Vagina (tissue), 2 donors: ENCODE results near the gene CRYGC. TPM values are rescaled to one million over a fixed set of nuclear protein-coding genes. Genes with fewer than 3 reads are reported as not detected.

Experiments used
- DNase-seq, 2 donors: peaks; one replicate each; pipeline ENCODE4 v3.0.0-alpha.2; 2017; ENCODE audit errors: extremely low spot score in 2 of 2
- H3K27ac ChIP-seq: fragments of 200-600 bp; sonication (generic); one replicate; pipeline ENCODE4 v1.5.1; 2019
- H3K27me3 ChIP-seq: fragments of 200-600 bp; sonication (generic); one replicate; pipeline ENCODE4 v1.5.1; 2019
- H3K36me3 ChIP-seq, 2 donors: fragments of 200-600 bp; sonication (generic); one replicate each; pipeline ENCODE4 v1.5.1; 2017 to 2019
- H3K4me1 ChIP-seq: fragments of 200-600 bp; sonication (generic); one replicate; pipeline ENCODE4 v1.5.1; 2019
- H3K4me3 ChIP-seq, 2 donors: fragments of 200-600 bp; sonication (generic); 1 replicate in 1 of 2; 2 replicates in 1 of 2; pipeline ENCODE4 v1.5.1; 2016 to 2019
- H3K9me3 ChIP-seq: fragments of 200-600 bp; sonication (generic); one replicate; pipeline ENCODE4 v1.5.1; 2019
- POLR2A ChIP-seq, 2 donors: fragments of 450-650 bp; IDR thresholded peaks; one replicate each; pipeline ENCODE4 v1.6.1; 2017; ENCODE audit warnings: antibody characterized with exemption in 2 of 2, mild to moderate bottlenecking in 2 of 2, moderate library complexity in 2 of 2
- POLR2AphosphoS5 ChIP-seq, 2 donors: sonication (generic); formaldehyde crosslinking; IDR thresholded peaks; one replicate each; pipeline ENCODE4 v1.9.0; 2017; ENCODE audit warnings: antibody characterized with exemption in 2 of 2, mild to moderate bottlenecking in 2 of 2, low read depth in 1 of 2; ENCODE audit not compliant: insufficient read depth in 1 of 2
- intact Hi-C: fragments of 100-400 bp; cut with DNase I; formaldehyde crosslinking; loops from one replicate; pipeline ENCODE4 v1.15.1; 2023
- total RNA-seq: library from RNA; depleted of rRNA; stranded (reverse); fragments of >200 nt; gene quantifications from one replicate; pipeline ENCODE4 v1.2.3, GENCODE V29; 2016
- TF ChIP-seq, protein P1 (sequence below), 3 experiments: fragments of 450-650 bp in 2 of 3; fragments of 200-600 bp in 1 of 3; sonication (generic) in 1 of 3; IDR thresholded peaks; one replicate each; pipeline ENCODE4 v1.5.1; 2017 to 2019; ENCODE audit warnings: antibody characterized with exemption in 3 of 3, mild to moderate bottlenecking in 2 of 3, moderate library complexity in 2 of 3

The CRYGC gene
- total RNA-seq, 1 donor from 2014 or later = not detected

DNA sequence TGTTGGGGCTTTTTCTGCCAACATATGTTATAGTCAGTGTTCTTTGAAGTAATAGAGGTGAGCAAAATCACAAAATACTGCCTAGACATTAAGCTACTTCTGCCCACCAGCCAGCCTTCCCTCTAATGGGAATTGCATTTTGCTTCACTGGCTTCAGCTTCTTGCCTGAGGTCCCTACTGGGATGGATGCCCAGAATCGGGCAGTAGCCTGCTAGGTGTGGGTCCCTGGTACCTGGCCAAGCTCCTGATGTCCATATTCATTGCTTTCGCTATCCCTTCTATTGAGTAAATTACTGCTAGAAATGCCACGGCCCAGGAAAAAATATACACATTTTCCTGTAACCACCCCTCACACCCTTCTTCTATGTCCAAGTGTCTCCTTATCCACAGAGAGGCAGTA, 32.3 kb downstream of the CRYGC start:
- intact Hi-C loops = no loop called here
- TF ChIP-seq, protein P1, sequence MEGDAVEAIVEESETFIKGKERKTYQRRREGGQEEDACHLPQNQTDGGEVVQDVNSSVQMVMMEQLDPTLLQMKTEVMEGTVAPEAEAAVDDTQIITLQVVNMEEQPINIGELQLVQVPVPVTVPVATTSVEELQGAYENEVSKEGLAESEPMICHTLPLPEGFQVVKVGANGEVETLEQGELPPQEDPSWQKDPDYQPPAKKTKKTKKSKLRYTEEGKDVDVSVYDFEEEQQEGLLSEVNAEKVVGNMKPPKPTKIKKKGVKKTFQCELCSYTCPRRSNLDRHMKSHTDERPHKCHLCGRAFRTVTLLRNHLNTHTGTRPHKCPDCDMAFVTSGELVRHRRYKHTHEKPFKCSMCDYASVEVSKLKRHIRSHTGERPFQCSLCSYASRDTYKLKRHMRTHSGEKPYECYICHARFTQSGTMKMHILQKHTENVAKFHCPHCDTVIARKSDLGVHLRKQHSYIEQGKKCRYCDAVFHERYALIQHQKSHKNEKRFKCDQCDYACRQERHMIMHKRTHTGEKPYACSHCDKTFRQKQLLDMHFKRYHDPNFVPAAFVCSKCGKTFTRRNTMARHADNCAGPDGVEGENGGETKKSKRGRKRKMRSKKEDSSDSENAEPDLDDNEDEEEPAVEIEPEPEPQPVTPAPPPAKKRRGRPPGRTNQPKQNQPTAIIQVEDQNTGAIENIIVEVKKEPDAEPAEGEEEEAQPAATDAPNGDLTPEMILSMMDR (IDR thresholded peaks at IDR 0.05) = no peak
- TF ChIP-seq POLR2AphosphoS5 (IDR thresholded peaks at IDR 0.05; ENCODE audit: insufficient read depth in 1 of 2, low read depth in 1 of 2) = no peak
- no peak for DNase-seq
- Histone ChIP-seq H3K4me3 (no peak overlapping the region), H3K36me3 (no peaks in the 10 kb centered on the region), H3K27ac (no peak overlapping the region), H3K27me3 (no peaks in the 10 kb centered on the region), H3K9me3 (no peaks in the 10 kb centered on the region), H3K4me1 (no peaks in the 10 kb centered on the region)

DNA sequence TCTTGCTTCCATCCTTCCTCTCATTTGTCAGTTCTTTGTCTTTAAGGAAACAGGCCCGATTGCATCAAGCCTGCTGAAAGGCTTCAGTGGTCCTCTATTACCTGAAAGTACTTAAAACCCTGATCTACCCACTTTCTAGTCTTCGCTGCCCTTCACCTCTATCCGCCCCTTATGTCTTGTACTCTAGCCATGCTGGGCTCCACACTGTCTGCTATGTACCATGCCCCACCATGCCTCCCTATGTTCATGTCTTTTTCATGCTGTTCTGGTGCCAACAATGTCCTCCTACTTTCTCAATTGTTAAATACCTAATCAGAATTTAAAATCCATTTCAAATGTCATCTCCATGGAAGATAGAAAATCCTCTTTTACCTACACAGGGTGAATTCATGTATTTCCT, 33.5 kb downstream of the CRYGC start:
- Histone ChIP-seq H3K36me3 (no peaks in the 10 kb centered on the region), H3K4me1 (no peaks in the 10 kb centered on the region), H3K9me3 (no peaks in the 10 kb centered on the region), H3K27ac (no peak overlapping the region), H3K4me3 (no peak overlapping the region), H3K27me3 (no peaks in the 10 kb centered on the region)
- no peak for DNase-seq
- TF ChIP-seq, protein P1 (IDR thresholded peaks at IDR 0.05) = no peak
- TF ChIP-seq POLR2A (IDR thresholded peaks at IDR 0.05) (no peak), POLR2AphosphoS5 (IDR thresholded peaks at IDR 0.05; ENCODE audit: insufficient read depth in 1 of 2, low read depth in 1 of 2) (no peak)
- intact Hi-C loops = no loop called here

DNA sequence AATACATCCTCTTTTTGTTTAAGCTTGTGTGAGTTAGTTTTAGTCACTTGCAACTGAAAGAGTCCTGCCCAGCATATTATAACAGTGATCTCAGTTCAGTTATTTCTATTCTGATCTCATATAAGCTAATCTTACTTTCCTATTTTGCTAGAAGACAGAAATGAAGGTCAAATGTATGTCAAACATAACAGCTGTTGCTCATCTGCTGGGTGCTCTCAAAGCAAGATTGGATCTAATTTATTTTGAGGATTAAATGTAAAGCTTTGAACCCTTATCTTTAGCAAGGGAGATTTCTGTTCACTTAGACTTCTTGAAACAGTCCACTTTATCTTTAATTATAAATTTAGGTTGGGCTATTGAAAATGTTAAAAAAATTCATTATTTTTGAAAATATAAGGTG, 36.5 kb downstream of the CRYGC start:
- TF ChIP-seq POLR2AphosphoS5 (IDR thresholded peaks at IDR 0.05; ENCODE audit: insufficient read depth in 1 of 2, low read depth in 1 of 2) = no peak
- TF ChIP-seq, protein P1 (IDR thresholded peaks at IDR 0.05) = no peak
- no peak for TF ChIP-seq POLR2A (IDR thresholded peaks at IDR 0.05)
- no peaks in the 10 kb centered on the region for H3K36me3 ChIP-seq
- no peak overlapping the region for H3K27ac ChIP-seq
- intact Hi-C loops = no loop called here
- H3K9me3 ChIP-seq = no peaks in the 10 kb centered on the region
- no peak for DNase-seq
- no peaks in the 10 kb centered on the region for H3K4me1 ChIP-seq
- H3K4me3 ChIP-seq = no peak overlapping the region
- H3K27me3 ChIP-seq = no peaks in the 10 kb centered on the region

DNA sequence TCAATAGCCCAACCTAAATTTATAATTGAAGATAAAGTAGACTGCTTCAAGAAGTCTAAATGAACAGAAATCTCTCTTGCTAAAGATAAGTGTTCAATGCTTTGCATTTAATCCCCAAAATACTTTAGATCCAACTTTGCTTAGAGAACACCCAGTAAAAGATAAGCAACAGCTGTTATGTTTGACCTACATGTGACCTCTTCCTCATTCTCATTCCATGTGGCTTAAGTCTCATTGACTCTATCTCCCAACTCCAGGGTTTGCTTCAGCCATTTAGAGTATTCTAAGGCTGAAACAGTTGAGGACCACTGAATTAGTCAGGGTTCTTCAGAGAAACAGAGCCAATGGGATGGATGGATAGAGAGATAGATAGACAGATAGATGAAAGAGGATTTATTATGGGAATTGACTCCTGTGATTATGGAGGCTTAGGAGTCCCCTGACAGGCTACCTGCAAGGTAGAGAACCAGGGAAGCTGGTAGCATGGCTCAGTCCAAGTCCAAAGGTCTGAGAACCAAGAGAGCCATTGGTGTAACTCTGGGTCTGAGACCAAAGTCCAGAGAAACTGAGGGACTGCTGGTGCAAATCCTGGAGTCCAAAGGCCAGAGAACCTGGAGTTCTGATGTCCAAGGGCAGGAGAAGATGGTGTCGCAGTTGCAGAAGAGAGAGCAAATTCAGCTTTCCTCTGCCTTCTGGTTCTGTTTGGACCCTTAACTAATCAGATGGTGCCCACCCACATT, 37.4 kb downstream of the CRYGC start:
- H3K36me3 ChIP-seq = no peaks in the 10 kb centered on the region
- intact Hi-C loops = no loop called here
- peak in 1 of 2 donors; percentile 32 for DNase-seq
- TF ChIP-seq, protein P1 (IDR thresholded peaks at IDR 0.05) = no peak
- TF ChIP-seq POLR2AphosphoS5 (IDR thresholded peaks at IDR 0.05; ENCODE audit: insufficient read depth in 1 of 2, low read depth in 1 of 2) (no peak), POLR2A (IDR thresholded peaks at IDR 0.05) (no peak)
- no peak overlapping the region for H3K4me3 ChIP-seq
- H3K27ac ChIP-seq = no peak overlapping the region
- no peaks in the 10 kb centered on the region for H3K4me1 ChIP-seq
- no peaks in the 10 kb centered on the region for H3K27me3 ChIP-seq
- H3K9me3 ChIP-seq = no peaks in the 10 kb centered on the region

DNA sequence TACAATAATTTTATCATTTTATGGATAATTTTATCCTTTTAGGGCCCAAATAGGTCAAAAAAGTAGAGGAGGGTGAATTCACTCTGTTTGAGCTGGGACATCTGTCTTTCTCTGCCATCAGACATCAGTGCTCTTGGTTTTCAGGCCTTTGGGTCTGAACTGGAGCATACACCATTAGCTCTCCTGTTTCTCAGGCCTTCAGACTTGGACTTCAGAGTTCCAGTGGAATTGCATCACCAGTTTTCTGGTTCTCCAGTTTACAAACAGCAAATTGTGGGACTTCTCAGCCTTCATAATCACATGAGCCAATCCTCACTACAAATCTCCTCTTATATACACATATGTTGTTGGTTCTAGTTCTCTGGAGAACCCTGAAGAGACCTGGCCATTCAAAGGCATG, 39.2 kb downstream of the CRYGC start:
- TF ChIP-seq POLR2A (IDR thresholded peaks at IDR 0.05) = no peak
- TF ChIP-seq, protein P1 (IDR thresholded peaks at IDR 0.05) = no peak
- no peak for TF ChIP-seq POLR2AphosphoS5 (IDR thresholded peaks at IDR 0.05; ENCODE audit: insufficient read depth in 1 of 2, low read depth in 1 of 2)
- intact Hi-C loops = no loop called here
- Histone ChIP-seq H3K27ac (no peak overlapping the region), H3K27me3 (no peaks in the 10 kb centered on the region), H3K9me3 (no peaks in the 10 kb centered on the region), H3K4me1 (no peaks in the 10 kb centered on the region), H3K4me3 (no peak overlapping the region), H3K36me3 (no peaks in the 10 kb centered on the region)
- DNase-seq = no peak
